Skeletal muscle tissue (tissue), 4 donors: ENCODE results near the gene GUSB. TPM values are rescaled to one million over a fixed set of nuclear protein-coding genes. Genes with fewer than 3 reads are reported as not detected.
A peak's percentile ranks its signal among the peaks of the same experiment; 100 is the strongest.

Source experiments
- H3K27ac ChIP-seq: one replicate; pipeline ENCODE4 v1.7.0; 2013; ENCODE audit warnings: mild to moderate bottlenecking, low read depth, low read length, inconsistent platforms
- H3K27me3 ChIP-seq, 3 donors: one replicate each; pipeline ENCODE4 v1.7.0; 2013; ENCODE audit warnings: low read length in 3 of 3; ENCODE audit not compliant: control insufficient read depth in 3 of 3, insufficient read depth in 3 of 3
- H3K36me3 ChIP-seq, 3 donors: one replicate each; pipeline ENCODE4 v1.7.0; 2013; ENCODE audit warnings: low read length in 3 of 3; ENCODE audit not compliant: control insufficient read depth in 3 of 3, insufficient read depth in 3 of 3
- H3K4me1 ChIP-seq, 3 donors: one replicate each; pipeline ENCODE4 v1.7.0; 2013; ENCODE audit warnings: low read length in 3 of 3, mild to moderate bottlenecking in 3 of 3; ENCODE audit not compliant: control insufficient read depth in 3 of 3, insufficient read depth in 3 of 3
- H3K4me3 ChIP-seq, 3 donors: one replicate each; pipeline ENCODE4 v1.7.0; 2013; ENCODE audit warnings: low read length in 3 of 3
- H3K9ac ChIP-seq, 3 donors: one replicate each; pipeline ENCODE4 v1.7.0; 2013; ENCODE audit warnings: low read length in 3 of 3, mild to moderate bottlenecking in 3 of 3, moderate library complexity in 2 of 3, low read depth in 1 of 3
- H3K9me3 ChIP-seq, 3 donors: one replicate each; pipeline ENCODE4 v1.7.0; 2013; ENCODE audit warnings: low read length in 3 of 3; ENCODE audit not compliant: control insufficient read depth in 3 of 3
- total RNA-seq: library from RNA; depleted of rRNA; stranded (reverse); fragments of >200 nt; gene quantifications from one replicate; pipeline ENCODE4 v1.2.3, GENCODE V29; 2014
- donor health status: Osteomylitis.

The GUSB gene
- total RNA-seq, 1 donor from 2014 or later = 32.9 TPM

DNA sequence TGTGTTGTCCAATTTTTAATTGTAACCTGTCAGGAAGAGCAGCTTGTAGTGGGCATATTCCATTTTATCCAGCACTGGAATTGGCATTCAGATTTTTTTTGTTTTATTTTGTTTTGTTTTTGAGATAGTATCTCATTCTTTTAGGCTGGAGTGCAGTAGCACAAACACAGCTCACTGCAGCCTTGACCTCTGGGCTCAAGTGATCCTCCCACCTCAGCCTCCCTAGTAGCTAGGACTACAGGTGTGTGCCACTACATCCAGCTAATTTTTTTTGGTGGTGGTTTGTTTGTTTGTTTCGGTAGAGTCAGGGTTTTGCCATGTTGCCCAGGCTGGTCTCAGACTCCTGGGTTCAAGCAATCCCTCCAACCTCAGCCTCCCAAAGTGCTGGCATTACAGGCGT is 44.7 kb downstream of the GUSB start:
- no peaks in the 10 kb centered on the region for H3K9me3 ChIP-seq
- peaks cover 0 to 7% (median 6%) of the 10 kb centered on the region in 3 donors for H3K4me1 ChIP-seq
- no peaks in the 10 kb centered on the region for H3K36me3 ChIP-seq
- no peak overlapping the region for H3K27ac ChIP-seq
- no peaks in the 10 kb centered on the region for H3K27me3 ChIP-seq
- H3K4me3 ChIP-seq = no peak overlapping the region
- no peak overlapping the region for H3K9ac ChIP-seq

- H3K27me3 ChIP-seq = no peaks in the 10 kb centered on the region
- no peak overlapping the region for H3K4me3 ChIP-seq
- no peaks in the 10 kb centered on the region for H3K36me3 ChIP-seq
- H3K9ac ChIP-seq = peak overlapping the region in 1 of 3 donors; percentile 12
- no peaks in the 10 kb centered on the region for H3K9me3 ChIP-seq
- H3K27ac ChIP-seq = no peak overlapping the region
- no peaks in the 10 kb centered on the region for H3K4me1 ChIP-seq
Observed at GRCh38 chr7:65931685-65932084, 50.3 kb downstream of the GUSB start.

GRCh38 chr7:65927489-65928448 is 54.2 kb downstream of the GUSB start:
- Histone ChIP-seq H3K4me1 (peaks cover 0 to 5% (median 3%) of the 10 kb centered on the region in 3 donors), H3K4me3 (no peak overlapping the region), H3K27me3 (no peaks in the 10 kb centered on the region)

GRCh38 chr7:65926588-65926987 is 55.4 kb downstream of the GUSB start:
- Histone ChIP-seq H3K27ac (no peak overlapping the region), H3K4me1 (peaks cover 0 to 5% (median 3%) of the 10 kb centered on the region in 3 donors), H3K9me3 (no peaks in the 10 kb centered on the region), H3K27me3 (no peaks in the 10 kb centered on the region), H3K36me3 (no peaks in the 10 kb centered on the region), H3K9ac (no peak overlapping the region), H3K4me3 (no peak overlapping the region)

More at GRCh38 chr7:65927489-65928448, 54.2 kb downstream of the GUSB start:
- H3K9me3 ChIP-seq = no peaks in the 10 kb centered on the region
- no peak overlapping the region for H3K27ac ChIP-seq
- no peaks in the 10 kb centered on the region for H3K36me3 ChIP-seq
- no peak overlapping the region for H3K9ac ChIP-seq

DNA sequence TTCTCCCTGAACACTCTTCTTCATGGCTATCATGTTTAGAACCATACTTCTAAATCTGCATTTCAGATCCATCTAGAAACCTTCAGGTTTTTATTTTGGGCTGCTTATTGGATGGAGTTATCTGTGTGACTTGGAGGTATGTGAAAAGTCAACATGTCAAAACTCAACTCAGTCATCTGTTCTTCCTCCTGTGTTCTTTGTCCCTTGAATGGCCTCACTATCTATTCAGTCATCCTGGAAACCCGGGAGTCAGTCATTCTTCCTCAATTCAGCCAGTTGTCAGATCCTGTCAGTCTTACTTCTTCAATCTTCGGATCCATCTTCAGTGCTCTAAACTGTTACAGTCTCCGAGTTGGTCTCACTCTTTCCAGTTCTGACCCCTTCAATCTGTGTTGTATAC is 57.0 kb downstream of the GUSB start:
- Histone ChIP-seq H3K27ac (no peak overlapping the region), H3K4me3 (no peak overlapping the region), H3K36me3 (no peaks in the 10 kb centered on the region), H3K9ac (no peak overlapping the region), H3K27me3 (no peaks in the 10 kb centered on the region), H3K9me3 (no peaks in the 10 kb centered on the region), H3K4me1 (peaks cover 0 to 5% (median 3%) of the 10 kb centered on the region in 3 donors)

- Histone ChIP-seq H3K9me3 (no peaks in the 10 kb centered on the region), H3K36me3 (no peaks in the 10 kb centered on the region), H3K27ac (no peak overlapping the region), H3K4me3 (no peak overlapping the region), H3K4me1 (peaks cover 0 to 5% (median 3%) of the 10 kb centered on the region in 3 donors), H3K27me3 (no peaks in the 10 kb centered on the region), H3K9ac (no peak overlapping the region)
Observed at GRCh38 chr7:65924193-65924592, 57.8 kb downstream of the GUSB start.

DNA sequence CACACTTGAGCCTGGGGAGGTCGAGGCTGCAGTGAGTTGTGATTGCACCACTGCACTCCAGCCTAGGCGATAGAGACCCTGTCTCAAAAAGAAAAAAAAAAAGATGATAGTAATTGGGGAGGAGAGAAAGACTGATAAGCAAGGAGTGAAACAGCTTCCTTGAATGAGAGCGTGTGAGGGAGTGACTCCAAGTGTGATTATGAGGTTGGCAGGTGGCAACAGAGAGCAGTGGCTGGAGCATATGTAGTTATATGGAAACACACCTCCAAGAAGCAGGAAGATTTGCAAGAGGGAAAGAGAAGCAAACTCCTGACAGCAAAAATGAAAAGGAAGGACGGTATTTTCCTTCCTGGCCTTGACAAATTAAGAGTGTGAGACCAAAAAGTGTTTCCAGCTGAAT is 58.7 kb downstream of the GUSB start:
- no peak overlapping the region for H3K9ac ChIP-seq
- H3K9me3 ChIP-seq = no peaks in the 10 kb centered on the region
- no peaks in the 10 kb centered on the region for H3K36me3 ChIP-seq
- H3K27me3 ChIP-seq = no peaks in the 10 kb centered on the region
- H3K27ac ChIP-seq = no peak overlapping the region
- no peak overlapping the region for H3K4me3 ChIP-seq
- peaks cover 0 to 5% (median 3%) of the 10 kb centered on the region in 3 donors for H3K4me1 ChIP-seq

- no peaks in the 10 kb centered on the region for H3K9me3 ChIP-seq
- no peaks in the 10 kb centered on the region for H3K36me3 ChIP-seq
- H3K27me3 ChIP-seq = no peaks in the 10 kb centered on the region
- H3K4me1 ChIP-seq = no peaks in the 10 kb centered on the region
- H3K4me3 ChIP-seq = no peak overlapping the region
- no peak overlapping the region for H3K9ac ChIP-seq
- H3K27ac ChIP-seq = no peak overlapping the region
Observed at GRCh38 chr7:65915921-65916657, 65.9 kb downstream of the GUSB start.

- Histone ChIP-seq H3K4me3 (no peak overlapping the region), H3K27me3 (no peaks in the 10 kb centered on the region), H3K9ac (no peak overlapping the region), H3K9me3 (no peaks in the 10 kb centered on the region), H3K36me3 (no peaks in the 10 kb centered on the region), H3K27ac (no peak overlapping the region), H3K4me1 (peaks cover 0 to 2% (median 0%) of the 10 kb centered on the region in 3 donors)
Observed at GRCh38 chr7:65912237-65912636, 69.8 kb downstream of the GUSB start.
